Testis (tissue), 3 donors: ENCODE data around the gene EXD3. TPM values are rescaled to one million over a fixed set of nuclear protein-coding genes. Genes with fewer than 3 reads are reported as not detected.

Source experiments
- DNase-seq: peaks from one replicate; pipeline ENCODE4 v3.0.0-alpha.2; 2019
- H3K27ac ChIP-seq, 2 donors: fragments of 200-600 bp; sonication (generic); one replicate each; pipeline ENCODE4 v1.5.1; 2019
- H3K27me3 ChIP-seq: fragments of 200-600 bp; sonication (generic); one replicate; pipeline ENCODE4 v1.5.1; 2019
- H3K36me3 ChIP-seq: fragments of 200-600 bp; sonication (generic); one replicate; pipeline ENCODE4 v1.5.1; 2017; ENCODE audit warnings: low read depth; ENCODE audit errors: missing control alignments
- H3K4me1 ChIP-seq: fragments of 200-600 bp; sonication (generic); one replicate; pipeline ENCODE4 v1.5.1; 2019
- H3K4me3 ChIP-seq, 2 donors: fragments of 200-600 bp; sonication (generic); one replicate each; pipeline ENCODE4 v1.5.1; 2017 to 2019
- H3K9me3 ChIP-seq: fragments of 200-600 bp; sonication (generic); one replicate; pipeline ENCODE4 v1.5.1; 2017
- CTCF ChIP-seq, 3 experiments: fragments of 450-650 bp in 2 of 3; fragments of 200-600 bp in 1 of 3; sonication (generic) in 1 of 3; IDR thresholded peaks; one replicate each; pipeline ENCODE4 v1.5.1; 2016 to 2019; ENCODE audit warnings: antibody characterized with exemption in 3 of 3, mild to moderate bottlenecking in 2 of 3, moderate library complexity in 1 of 3
- POLR2A ChIP-seq: fragments of 450-650 bp; IDR thresholded peaks from one replicate; pipeline ENCODE4 v1.6.1; 2017; ENCODE audit warnings: antibody characterized with exemption, mild to moderate bottlenecking, moderate library complexity
- WGBS, 2 donors: methylation state at CpG; one replicate each; pipeline ENCODE4 v1.1.5; 2018; 5-methylcytosine and 5-hydroxymethylcytosine counted together
- intact Hi-C: fragments of 100-400 bp; cut with DNase I; formaldehyde crosslinking; loops from one replicate; pipeline ENCODE4 v1.15.1; 2023; ENCODE audit warnings: low total_unique reads
- polyA plus RNA-seq: library from polyadenylated mRNA; stranded (reverse); fragments of 350-450 nt; fragmentation: Illumina TruSeq; extraction: RNeasy Lipid Tissue Mini Kit (QIAGEN cat#74804); gene quantifications from one replicate; pipeline ENCODE4 v1.2.3, GENCODE V29; 2014; ENCODE audit warnings: low read depth, low replicate concordance; ENCODE audit not compliant: insufficient read depth
- total RNA-seq, 2 donors: library from RNA; depleted of rRNA; stranded (reverse); fragments of >200 nt; gene quantifications; one replicate each; pipeline ENCODE4 v1.2.3, GENCODE V29; 2016

EXD3 gene
- total and polyA plus RNA-seq, 3 donors from 2014 or later, result 8.9 to 24.5 (median 15.5) TPM

DNA sequence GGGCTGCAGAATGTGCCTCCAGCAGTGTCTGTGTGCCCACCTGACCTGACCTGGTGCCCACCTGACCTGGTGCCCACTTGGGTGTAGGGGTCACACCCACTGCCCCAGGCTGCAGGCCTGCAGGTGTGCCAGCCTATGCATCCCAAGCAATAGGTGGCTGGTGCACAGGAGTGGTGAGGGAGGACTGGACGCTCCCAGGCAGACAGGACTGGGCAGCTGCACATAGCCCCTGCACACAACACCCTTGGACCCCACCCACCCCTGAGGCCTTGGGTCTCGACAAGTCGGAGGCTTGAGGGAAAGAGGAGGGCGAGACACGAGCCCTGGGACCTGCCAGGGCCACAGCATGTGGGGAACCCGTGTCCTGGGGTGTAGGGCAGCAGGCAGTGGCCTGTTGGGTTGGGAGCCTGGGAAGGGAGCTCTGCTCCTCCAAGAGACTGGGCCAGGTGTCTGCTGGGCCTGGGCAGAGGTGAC lies 110.1 kb downstream of the EXD3 start:
- Histone ChIP-seq H3K27me3 (no peaks in the 10 kb centered on the region), H3K9me3 (no peaks in the 10 kb centered on the region), H3K36me3 (no peaks in the 10 kb centered on the region), H3K4me3 (no peak overlapping the region), H3K4me1 (peaks cover 13% of the 10 kb centered on the region), H3K27ac (no peak overlapping the region)
- no peak for DNase-seq
- intact Hi-C loops, result loop anchor here (10.0 kb wide), 1 partner anchor 92 kb away; no protein-coding TSS in a partner anchor
- 93 to 100% methylated on average over 1 to 6 of the region's 6 CpGs for WGBS, 2 donors
- no peak for TF ChIP-seq CTCF (IDR thresholded peaks at IDR 0.05)
- no peak for TF ChIP-seq POLR2A

DNA sequence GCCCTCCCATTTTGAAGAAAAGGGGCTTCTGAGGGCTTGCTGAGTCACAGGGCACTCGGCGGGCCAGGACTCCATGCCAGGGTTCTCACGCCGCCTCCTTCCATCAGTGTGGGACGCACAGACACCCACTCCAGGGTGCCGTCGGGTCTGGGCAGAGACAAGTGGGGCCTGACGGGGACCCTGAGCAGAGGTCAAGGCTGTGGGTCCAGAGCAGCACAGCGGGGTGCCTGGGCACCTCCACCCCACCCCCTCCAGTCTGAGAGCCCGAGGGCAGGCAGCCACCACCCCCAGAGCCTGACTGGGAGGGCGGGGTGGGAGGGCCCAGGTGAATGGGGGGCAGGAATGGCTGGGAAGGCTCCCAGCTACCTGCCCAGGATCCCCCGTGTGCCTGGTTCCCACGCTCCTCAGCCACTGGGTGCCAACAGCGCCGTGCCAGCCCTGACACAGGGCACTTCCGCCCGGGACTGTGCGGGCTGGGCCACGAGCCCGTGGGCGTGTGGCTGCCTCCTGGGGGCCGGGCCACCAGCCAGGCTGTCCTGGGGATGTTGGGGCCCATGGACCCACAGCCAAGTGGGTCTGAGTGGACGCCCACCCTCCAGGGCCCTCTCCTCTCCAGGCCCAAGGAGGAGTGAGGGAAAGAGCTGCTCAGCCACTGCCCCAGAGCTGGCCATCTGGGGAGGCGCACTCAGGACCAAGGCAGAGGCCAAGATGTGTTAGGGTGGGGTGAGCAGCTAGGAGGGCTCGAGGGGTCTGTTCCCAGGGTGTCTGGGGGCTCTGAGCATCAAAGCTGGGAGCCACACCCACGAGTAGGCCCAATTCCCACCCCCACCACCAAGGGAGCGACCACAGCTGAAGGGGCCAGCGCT lies 110.7 kb downstream of the EXD3 start:
- 91% methylated on average over 26 of the region's 28 CpGs; no CpG with 5 or more reads in 1 of the 2 donors for WGBS, 2 donors
- H3K9me3 ChIP-seq, result no peaks in the 10 kb centered on the region
- no peak for TF ChIP-seq CTCF (IDR thresholded peaks at IDR 0.05)
- TF ChIP-seq POLR2A, result no peak
- H3K27me3 ChIP-seq, result no peaks in the 10 kb centered on the region
- H3K36me3 ChIP-seq, result no peaks in the 10 kb centered on the region
- H3K27ac ChIP-seq, result no peak overlapping the region
- no peak overlapping the region for H3K4me3 ChIP-seq
- DNase-seq, result no peak
- intact Hi-C loops, result loop anchor here (10.0 kb wide), 1 partner anchor 93 kb away; no protein-coding TSS in a partner anchor
- H3K4me1 ChIP-seq, result peaks cover 17% of the 10 kb centered on the region

DNA sequence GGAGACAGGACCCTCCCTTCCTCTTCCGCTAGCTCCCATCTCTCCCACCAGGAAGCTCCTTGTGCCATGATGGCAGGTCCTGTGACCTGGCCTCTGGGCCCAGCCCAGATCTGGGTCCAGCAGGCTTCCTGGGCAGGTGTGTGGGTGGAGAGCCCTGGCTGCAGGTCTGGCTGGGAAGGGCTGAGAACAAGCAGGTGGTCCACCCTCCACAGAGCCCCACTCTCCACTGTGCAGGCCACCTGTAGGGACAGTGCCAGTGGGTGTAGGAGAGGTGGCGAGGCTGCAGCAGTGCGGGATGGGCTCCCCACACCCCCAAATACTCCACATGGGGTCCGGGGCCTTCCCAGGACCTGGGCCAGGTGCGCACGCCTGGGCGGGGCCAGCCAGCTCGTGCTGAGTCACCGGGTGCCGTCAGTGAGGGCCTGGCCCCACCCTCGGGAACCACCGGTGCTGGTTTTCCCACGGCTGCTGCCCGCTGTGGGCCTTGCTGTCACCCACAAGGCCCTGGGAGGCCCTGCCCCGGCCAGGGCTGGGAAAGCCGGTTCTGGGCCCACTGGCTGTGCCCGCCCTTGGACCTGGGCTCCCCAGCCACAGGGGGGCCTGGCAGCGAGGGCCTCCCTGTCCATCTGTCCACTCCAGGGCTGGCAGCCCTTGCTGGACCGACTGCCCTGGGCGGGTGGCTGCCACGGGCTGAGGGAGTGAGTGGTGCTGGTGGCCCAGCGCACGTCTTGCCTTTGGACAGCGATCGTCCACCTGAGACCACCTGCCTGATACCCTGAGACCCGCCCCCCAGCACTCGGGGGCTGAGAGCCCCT lies 111.6 kb downstream of the EXD3 start:
- Histone ChIP-seq H3K27ac (no peak overlapping the region), H3K27me3 (no peaks in the 10 kb centered on the region), H3K4me1 (peaks cover 24% of the 10 kb centered on the region), H3K4me3 (no peak overlapping the region), H3K36me3 (no peaks in the 10 kb centered on the region), H3K9me3 (no peaks in the 10 kb centered on the region)
- no peak for DNase-seq
- 74 to 85% methylated on average over 13 to 14 of the region's 27 CpGs for WGBS, 2 donors
- intact Hi-C loops, result loop anchor here (10.0 kb wide), 1 partner anchor 93 kb away; no protein-coding TSS in a partner anchor
- no peak for TF ChIP-seq CTCF (IDR thresholded peaks at IDR 0.05)
- TF ChIP-seq POLR2A, result no peak

GRCh38 chr9:137310189-137311052 lies 112.5 kb downstream of the EXD3 start:
- Histone ChIP-seq H3K27ac (no peak overlapping the region), H3K4me3 (no peak overlapping the region), H3K27me3 (no peaks in the 10 kb centered on the region), H3K36me3 (no peaks in the 10 kb centered on the region), H3K4me1 (peaks cover 27% of the 10 kb centered on the region), H3K9me3 (no peaks in the 10 kb centered on the region)
- WGBS, 2 donors, result 84 to 89% methylated on average over 8 to 20 of the region's 20 CpGs
- TF ChIP-seq POLR2A (no peak), CTCF (IDR thresholded peaks at IDR 0.05) (no peak)
- intact Hi-C loops, result loop anchor here (10.0 kb wide), 1 partner anchor 94 kb away; no protein-coding TSS in a partner anchor
- no peak for DNase-seq
